DND-41 (cell line): ENCODE measurements around the gene GYG2.
"Not testable (repeated sequence)": the region's sequence is repeated elsewhere in the genome, so short reads cannot be mapped to it uniquely, and the experiment has no call there.

Source experiments
- CTCF ChIP-seq: IDR thresholded peaks from 2 replicates; pipeline ENCODE4 v1.5.1; 2012; ENCODE audit warnings: borderline replicate concordance, low read length, moderate library complexity, mild to moderate bottlenecking; ENCODE audit not compliant: poor library complexity, severe bottlenecking; ENCODE audit errors: extremely low read depth
- EZH2 ChIP-seq: IDR thresholded peaks from 3 replicates; pipeline ENCODE4 v1.6.1; 2012; ENCODE audit warnings: borderline replicate concordance, low read depth, mild to moderate bottlenecking, moderate library complexity, low read length, inconsistent platforms; ENCODE audit not compliant: severe bottlenecking

DNA sequence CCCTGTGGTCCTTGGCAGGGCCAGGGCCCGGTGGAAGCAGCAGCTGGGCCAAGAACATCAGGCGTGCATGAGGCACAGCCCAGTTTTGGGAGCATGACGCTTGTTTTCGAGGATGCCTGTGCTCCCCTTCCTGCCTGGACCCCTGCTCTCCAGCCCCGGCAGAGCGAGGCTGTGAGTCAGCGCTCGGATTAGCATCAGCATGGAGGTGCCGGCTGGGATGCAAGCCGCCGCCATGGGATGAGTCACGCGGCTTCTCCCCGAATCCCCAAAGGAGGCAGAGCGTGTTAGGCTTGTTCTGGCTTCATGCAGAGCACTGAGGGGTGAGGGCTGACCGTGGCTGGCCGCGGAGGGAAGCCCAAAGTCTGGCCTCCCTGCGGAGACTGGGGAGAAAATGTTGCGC lies 23.9 kb upstream of the GYG2 start:
- not testable (repeated sequence) for TF ChIP-seq CTCF, EZH2
